PFSK-1 (cell line): Measurements from ENCODE around the gene RBM20.
A peak's percentile ranks its signal among the peaks of the same experiment; 100 is the strongest.

Experiments
- FOXP2 ChIP-seq: optimal IDR thresholded peaks from 2 replicates; pipeline ENCODE3; 2011; ENCODE audit warnings: borderline replicate concordance, control low read depth, inconsistent platforms; ENCODE audit not compliant: insufficient read depth; ENCODE audit errors: extremely low read length, extremely low read depth
- POLR2AphosphoS5 ChIP-seq: IDR thresholded peaks from 2 replicates; pipeline ENCODE4 v1.6.1; 2012; ENCODE audit warnings: low read depth, mild to moderate bottlenecking, control low read depth, low read length, moderate library complexity
- SIN3A ChIP-seq: IDR thresholded peaks from 2 replicates; pipeline ENCODE4 v1.6.1; 2012; ENCODE audit warnings: mild to moderate bottlenecking, low read length, moderate library complexity, borderline replicate concordance; ENCODE audit not compliant: insufficient read depth
- TAF1 ChIP-seq: IDR thresholded peaks from 2 replicates; pipeline ENCODE4 v1.6.1; 2012; ENCODE audit warnings: low read length, control low read depth, borderline replicate concordance; ENCODE audit not compliant: insufficient read depth
- TF ChIP-seq, protein P1 (sequence below), 2 experiments: IDR thresholded peaks; 2 replicates each; pipeline versions ENCODE4 v1.6.1 to v1.8.0; 2011 to 2012; ENCODE audit warnings: low read depth in 2 of 2, low read length in 2 of 2, control low read depth in 1 of 2, inconsistent platforms in 1 of 2, mild to moderate bottlenecking in 1 of 2, moderate library complexity in 1 of 2; ENCODE audit not compliant: insufficient read depth in 1 of 2

Gene RBM20

DNA sequence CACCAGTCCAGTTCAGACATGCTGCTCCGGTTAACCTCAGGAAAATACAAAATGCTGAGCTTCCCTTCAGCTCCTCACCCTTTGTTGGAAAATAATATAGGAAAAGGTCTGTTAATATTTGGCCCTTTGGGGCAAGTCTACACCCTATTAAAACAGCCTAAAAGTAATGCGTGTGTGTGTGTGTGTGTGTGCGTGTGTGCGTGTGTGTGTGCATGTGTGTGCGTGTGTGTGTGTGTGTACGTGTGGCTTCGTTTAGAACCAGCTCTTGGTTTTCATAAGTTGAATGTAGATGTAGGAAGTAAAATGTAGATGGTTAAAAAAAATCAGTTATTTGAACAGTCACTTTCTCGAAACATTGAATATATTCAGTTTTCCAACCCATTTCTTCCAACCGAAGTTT is 166.5 kb downstream of the RBM20 start:
- no peak for TF ChIP-seq SIN3A
- no peak for TF ChIP-seq POLR2AphosphoS5
- no peak for TF ChIP-seq TAF1
- no peak for TF ChIP-seq FOXP2
- TF ChIP-seq, protein P1, sequence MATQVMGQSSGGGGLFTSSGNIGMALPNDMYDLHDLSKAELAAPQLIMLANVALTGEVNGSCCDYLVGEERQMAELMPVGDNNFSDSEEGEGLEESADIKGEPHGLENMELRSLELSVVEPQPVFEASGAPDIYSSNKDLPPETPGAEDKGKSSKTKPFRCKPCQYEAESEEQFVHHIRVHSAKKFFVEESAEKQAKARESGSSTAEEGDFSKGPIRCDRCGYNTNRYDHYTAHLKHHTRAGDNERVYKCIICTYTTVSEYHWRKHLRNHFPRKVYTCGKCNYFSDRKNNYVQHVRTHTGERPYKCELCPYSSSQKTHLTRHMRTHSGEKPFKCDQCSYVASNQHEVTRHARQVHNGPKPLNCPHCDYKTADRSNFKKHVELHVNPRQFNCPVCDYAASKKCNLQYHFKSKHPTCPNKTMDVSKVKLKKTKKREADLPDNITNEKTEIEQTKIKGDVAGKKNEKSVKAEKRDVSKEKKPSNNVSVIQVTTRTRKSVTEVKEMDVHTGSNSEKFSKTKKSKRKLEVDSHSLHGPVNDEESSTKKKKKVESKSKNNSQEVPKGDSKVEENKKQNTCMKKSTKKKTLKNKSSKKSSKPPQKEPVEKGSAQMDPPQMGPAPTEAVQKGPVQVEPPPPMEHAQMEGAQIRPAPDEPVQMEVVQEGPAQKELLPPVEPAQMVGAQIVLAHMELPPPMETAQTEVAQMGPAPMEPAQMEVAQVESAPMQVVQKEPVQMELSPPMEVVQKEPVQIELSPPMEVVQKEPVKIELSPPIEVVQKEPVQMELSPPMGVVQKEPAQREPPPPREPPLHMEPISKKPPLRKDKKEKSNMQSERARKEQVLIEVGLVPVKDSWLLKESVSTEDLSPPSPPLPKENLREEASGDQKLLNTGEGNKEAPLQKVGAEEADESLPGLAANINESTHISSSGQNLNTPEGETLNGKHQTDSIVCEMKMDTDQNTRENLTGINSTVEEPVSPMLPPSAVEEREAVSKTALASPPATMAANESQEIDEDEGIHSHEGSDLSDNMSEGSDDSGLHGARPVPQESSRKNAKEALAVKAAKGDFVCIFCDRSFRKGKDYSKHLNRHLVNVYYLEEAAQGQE (IDR thresholded peaks at IDR 0.05; ENCODE audit: insufficient read depth in 1 of 2, low read depth in 2 of 2, low read length in 2 of 2) = no peak

DNA sequence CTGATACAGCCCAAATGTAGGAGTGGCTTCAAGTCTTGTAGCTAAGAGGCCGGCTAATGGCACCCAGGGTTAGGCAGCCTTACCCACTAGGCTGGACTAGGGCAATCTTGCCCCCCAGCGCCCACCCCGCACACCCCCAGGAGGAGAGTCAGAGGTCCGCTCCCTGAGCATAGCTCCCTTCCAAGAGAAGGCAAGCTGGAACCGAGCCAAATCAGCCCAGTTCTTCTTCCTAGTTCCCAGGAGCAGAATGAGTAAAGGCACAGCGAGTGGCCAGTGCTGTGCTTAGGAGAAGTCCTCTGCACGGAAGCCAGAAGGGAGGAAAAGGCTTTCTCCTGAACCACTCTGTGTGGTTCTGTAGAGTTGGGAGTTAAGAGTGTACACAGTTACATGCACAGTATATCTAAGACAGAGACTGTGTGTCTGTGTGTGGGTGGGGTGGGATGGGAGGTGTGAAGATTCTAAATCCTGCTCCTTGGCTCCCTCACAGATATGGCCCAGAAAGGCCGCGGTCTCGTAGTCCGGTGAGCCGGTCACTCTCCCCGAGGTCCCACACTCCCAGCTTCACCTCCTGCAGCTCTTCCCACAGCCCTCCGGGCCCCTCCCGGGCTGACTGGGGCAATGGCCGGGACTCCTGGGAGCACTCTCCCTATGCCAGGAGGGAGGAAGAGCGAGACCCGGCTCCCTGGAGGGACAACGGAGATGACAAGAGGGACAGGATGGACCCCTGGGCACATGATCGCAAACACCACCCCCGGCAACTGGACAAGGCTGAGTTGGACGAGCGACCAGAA is 167.8 kb downstream of the RBM20 start:
- TF ChIP-seq FOXP2 (no peak), SIN3A (no peak), POLR2AphosphoS5 (no peak), TAF1 (no peak)
- TF ChIP-seq, protein P1 (IDR thresholded peaks at IDR 0.05; ENCODE audit: insufficient read depth in 1 of 2, low read depth in 2 of 2, low read length in 2 of 2) = no peak

DNA sequence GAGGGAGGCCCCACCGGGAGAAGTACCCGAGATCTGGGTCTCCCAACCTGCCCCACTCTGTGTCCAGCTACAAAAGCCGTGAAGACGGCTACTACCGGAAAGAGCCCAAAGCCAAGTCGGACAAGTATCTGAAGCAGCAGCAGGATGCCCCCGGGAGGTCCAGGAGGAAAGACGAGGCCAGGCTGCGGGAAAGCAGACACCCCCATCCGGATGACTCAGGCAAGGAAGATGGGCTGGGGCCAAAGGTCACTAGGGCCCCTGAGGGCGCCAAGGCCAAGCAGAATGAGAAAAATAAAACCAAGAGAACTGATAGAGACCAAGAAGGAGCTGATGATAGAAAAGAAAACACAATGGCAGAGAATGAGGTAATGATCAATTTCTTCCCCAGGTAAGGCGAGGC is 168.4 kb downstream of the RBM20 start:
- no peak for TF ChIP-seq SIN3A
- no peak for TF ChIP-seq TAF1
- TF ChIP-seq, protein P1 (IDR thresholded peaks at IDR 0.05; ENCODE audit: insufficient read depth in 1 of 2, low read depth in 2 of 2, low read length in 2 of 2) = 0 out of 4 replicates have a peak, but pooled peaks of 1 of the 2 experiments have one; percentile 24
- no peak for TF ChIP-seq POLR2AphosphoS5

DNA sequence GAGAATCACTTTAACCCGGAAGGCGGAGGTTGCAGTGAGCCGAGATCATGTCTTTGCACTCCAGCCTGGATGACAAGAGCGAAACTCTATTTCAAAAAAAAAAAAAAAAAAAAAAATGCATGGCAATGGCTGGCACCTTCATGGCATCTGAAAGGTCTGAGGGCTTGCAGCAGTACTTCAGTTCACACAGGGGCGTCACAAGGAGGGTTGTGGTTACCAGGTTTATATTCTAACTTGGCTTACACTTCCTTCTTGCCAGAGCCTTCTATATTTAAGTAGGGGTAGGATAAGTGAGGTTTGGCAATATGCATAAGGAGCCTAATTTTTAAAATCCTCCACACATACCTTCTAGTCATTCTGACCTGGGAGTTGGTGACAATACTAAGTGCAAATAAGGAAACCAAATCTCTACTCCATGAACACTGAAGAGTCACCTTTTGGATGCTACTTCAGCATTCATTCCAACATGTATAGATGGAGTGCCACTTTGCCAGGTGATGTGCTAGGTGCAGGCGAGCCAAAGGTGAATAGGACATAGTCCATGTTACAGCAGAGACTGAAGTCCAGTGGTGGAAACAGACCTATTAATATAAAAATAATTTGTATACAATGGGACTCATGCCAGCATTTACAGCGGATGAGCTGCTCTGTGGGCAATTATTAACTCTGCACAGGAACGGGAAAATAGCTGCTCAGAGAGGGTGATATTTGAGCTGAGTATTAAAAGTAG is 169.8 kb downstream of the RBM20 start:
- TF ChIP-seq, protein P1 (IDR thresholded peaks at IDR 0.05; ENCODE audit: insufficient read depth in 1 of 2, low read depth in 2 of 2, low read length in 2 of 2) = no peak
- TF ChIP-seq POLR2AphosphoS5 (no peak), FOXP2 (no peak), SIN3A (no peak), TAF1 (no peak)
